GM12878 (cell line): Measurements from ENCODE around the gene HIVEP2. TPM values are rescaled to one million over a fixed set of nuclear protein-coding genes. Genes with fewer than 3 reads are reported as not detected.

Experiments used
- BMI1 ChIP-seq: fragments of 450-650 bp; IDR thresholded peaks from 2 replicates; pipeline ENCODE4 v1.6.1; 2016; ENCODE audit warnings: mild to moderate bottlenecking, moderate library complexity, borderline replicate concordance
- BRCA1 ChIP-seq: IDR thresholded peaks from 2 replicates; pipeline ENCODE4 v1.6.1; 2011; ENCODE audit warnings: low read depth, low read length, improper control_type of control experiment
- CEBPZ ChIP-seq: fragments of 150-350 bp; IDR thresholded peaks from 2 replicates; pipeline ENCODE4 v1.6.1; 2016; ENCODE audit warnings: low read depth, low read length
- CREB1 ChIP-seq: IDR thresholded peaks from 2 replicates; pipeline ENCODE4 v1.6.1; 2012; ENCODE audit warnings: low read depth, mild to moderate bottlenecking, inconsistent platforms
- HCFC1 ChIP-seq: fragments of 150-350 bp; IDR thresholded peaks from 2 replicates; pipeline ENCODE4 v1.6.1; 2014; ENCODE audit warnings: low read length
- IRF3 ChIP-seq: fragments of 450-650 bp; IDR thresholded peaks from 2 replicates; pipeline ENCODE4 v1.6.1; 2014; ENCODE audit warnings: mild to moderate bottlenecking
- JUNB ChIP-seq: IDR thresholded peaks from 2 replicates; pipeline ENCODE4 v1.6.1; 2016; ENCODE audit warnings: antibody characterized with exemption, mild to moderate bottlenecking
- LARP7 ChIP-seq: fragments of 450-650 bp; IDR thresholded peaks from 2 replicates; pipeline ENCODE4 v1.6.1; 2017; ENCODE audit warnings: mild to moderate bottlenecking
- MYC ChIP-seq: IDR thresholded peaks from 2 replicates; pipeline ENCODE4 v1.6.1; 2011; ENCODE audit warnings: mild to moderate bottlenecking, low read length, moderate library complexity, inconsistent platforms; ENCODE audit not compliant: insufficient read depth, insufficient replicate concordance, insufficient read length, severe bottlenecking
- PAX8 ChIP-seq: fragments of 450-650 bp; IDR thresholded peaks from 2 replicates; pipeline ENCODE4 v1.6.1; 2017; ENCODE audit warnings: mild to moderate bottlenecking, moderate library complexity
- PRDM15 ChIP-seq: fragments of 450-650 bp; formaldehyde crosslinking; IDR thresholded peaks from 2 replicates; pipeline ENCODE4 v1.4.0; 2020; ENCODE audit warnings: mild to moderate bottlenecking, moderate library complexity
- RELA ChIP-seq: fragments of 450-650 bp; IDR thresholded peaks from 2 replicates; pipeline ENCODE4 v1.8.0; 2014; ENCODE audit warnings: borderline replicate concordance; ENCODE audit not compliant: partially characterized antibody
- SMC3 ChIP-seq: IDR thresholded peaks from 2 replicates; pipeline ENCODE4 v1.6.1; 2011; ENCODE audit warnings: low read length, improper control_type of control experiment, borderline replicate concordance
- SREBF1 ChIP-seq: IDR thresholded peaks from 2 replicates; pipeline ENCODE4 v1.6.1; 2012; ENCODE audit warnings: mild to moderate bottlenecking, low read length
- SRF ChIP-seq, 2 experiments: IDR thresholded peaks; 2 replicates each; pipeline ENCODE4 v1.6.1; 2011; ENCODE audit warnings: low read depth in 2 of 2, low read length in 2 of 2, mild to moderate bottlenecking in 1 of 2, moderate library complexity in 1 of 2
- TAF1 ChIP-seq: IDR thresholded peaks from 2 replicates; pipeline ENCODE4 v1.6.1; 2011; ENCODE audit warnings: mild to moderate bottlenecking, low read depth, low read length, borderline replicate concordance
- ZSCAN29 ChIP-seq: fragments of 450-650 bp; IDR thresholded peaks from 2 replicates; pipeline ENCODE4 v1.6.1; 2017; ENCODE audit warnings: mild to moderate bottlenecking, moderate library complexity
- polyA plus RNA-seq, 11 experiments: library from polyadenylated mRNA; depleted of rRNA in 4 of 11; unstranded in 6 of 11; stranded (reverse) in 5 of 11; fragments of >200 nt; fragmentation: Nextera tagmentation in 4 of 11; fragmentation: Illumina TruSeq in 1 of 11; extraction: Ambion mirVana in 4 of 11; extraction: Trizol in 1 of 11; gene quantifications; 1 replicate in 1 of 11; 2 replicates in 10 of 11; pipeline versions ENCODE4 v1.2.1 to v1.2.3, GENCODE V29; 2011 to 2016; ENCODE audit warnings: inconsistent platforms in 2 of 11, missing spikeins in 2 of 11, low read depth in 1 of 11
- total RNA-seq, 4 experiments: library from RNA; depleted of rRNA in 3 of 4; stranded (reverse); fragments of >200 nt in 3 of 4; fragmentation: Illumina TruSeq in 1 of 4; extraction: Trizol in 1 of 4; gene quantifications; 2 replicates each; pipeline versions ENCODE4 v1.2.1 to v1.2.3, GENCODE V29; 2013 to 2021
- TF ChIP-seq, protein P1 (sequence below): IDR thresholded peaks from 2 replicates; pipeline ENCODE4 v1.6.1; 2012; ENCODE audit warnings: low read depth, low read length, improper control_type of control experiment
- TF ChIP-seq, protein P2 (sequence below): fragments of 450-650 bp; IDR thresholded peaks from 2 replicates; pipeline ENCODE4 v1.6.1; 2017; ENCODE audit warnings: borderline replicate concordance

Gene HIVEP2
- total and polyA plus RNA-seq, 10 of the 15 experiments (the other 5 are each of a cell fraction or from before 2014, with no cell fraction given): 1.2 to 15.7 (median 10.2) TPM

DNA sequence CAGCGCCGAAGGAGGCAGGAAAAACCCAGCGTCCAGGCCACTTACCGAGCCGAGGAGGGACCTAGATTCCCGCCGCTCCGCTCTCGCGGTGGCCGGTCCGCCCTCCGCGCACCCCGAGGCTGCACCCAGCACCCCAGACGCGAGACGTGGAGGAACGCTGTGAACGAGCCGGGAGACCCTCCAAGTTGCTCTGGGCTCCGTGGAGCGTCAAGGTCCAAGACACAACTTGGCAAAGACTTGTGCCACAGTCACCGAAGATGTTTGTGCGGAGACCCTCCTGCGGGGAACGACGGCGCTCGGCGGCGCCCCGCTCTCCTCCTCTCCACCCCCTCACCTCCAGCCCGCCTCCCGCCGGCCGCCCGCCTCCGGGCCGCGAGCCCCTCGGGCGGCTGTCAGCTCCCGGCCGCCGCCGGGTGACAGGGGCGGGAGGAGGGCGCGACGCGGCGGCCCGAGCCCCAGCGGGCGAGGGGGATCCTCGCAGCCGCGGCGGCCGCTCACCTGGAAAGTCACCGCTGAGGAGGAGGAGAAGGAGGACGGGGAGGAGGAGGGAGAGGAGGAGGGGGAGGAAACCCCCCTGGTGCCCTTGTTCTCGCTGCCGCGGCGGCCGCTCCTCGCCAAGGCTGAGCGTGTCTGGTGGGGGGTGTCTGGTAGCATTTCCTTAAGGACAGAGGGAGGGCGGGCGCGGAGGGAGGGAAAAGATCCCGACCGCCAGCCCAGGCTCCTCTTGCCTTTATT is 637 bp upstream of the HIVEP2 start (continued):
- TF ChIP-seq IRF3: no peak
- 0 out of 2 replicates have a peak, but pooled peaks have one; percentile 9 for TF ChIP-seq CREB1
- no peak for TF ChIP-seq HCFC1
- TF ChIP-seq PRDM15: no peak
- TF ChIP-seq PAX8: no peak
- no peak for TF ChIP-seq BMI1
- TF ChIP-seq MYC: no peak
- no peak for TF ChIP-seq SREBF1
- TF ChIP-seq SRF (IDR thresholded peaks at IDR 0.05; ENCODE audit: low read depth in 2 of 2, low read length in 2 of 2): no peak
- no peak for TF ChIP-seq RELA
- no peak for TF ChIP-seq JUNB
- TF ChIP-seq, protein P1, sequence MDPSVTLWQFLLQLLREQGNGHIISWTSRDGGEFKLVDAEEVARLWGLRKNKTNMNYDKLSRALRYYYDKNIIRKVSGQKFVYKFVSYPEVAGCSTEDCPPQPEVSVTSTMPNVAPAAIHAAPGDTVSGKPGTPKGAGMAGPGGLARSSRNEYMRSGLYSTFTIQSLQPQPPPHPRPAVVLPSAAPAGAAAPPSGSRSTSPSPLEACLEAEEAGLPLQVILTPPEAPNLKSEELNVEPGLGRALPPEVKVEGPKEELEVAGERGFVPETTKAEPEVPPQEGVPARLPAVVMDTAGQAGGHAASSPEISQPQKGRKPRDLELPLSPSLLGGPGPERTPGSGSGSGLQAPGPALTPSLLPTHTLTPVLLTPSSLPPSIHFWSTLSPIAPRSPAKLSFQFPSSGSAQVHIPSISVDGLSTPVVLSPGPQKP: no peak
- TF ChIP-seq BRCA1: peak; percentile 41; the same call in 1 of the 2 replicates
- TF ChIP-seq LARP7: 0 out of 2 replicates have a peak, but pooled peaks have one; percentile 55
- TF ChIP-seq, protein P2, sequence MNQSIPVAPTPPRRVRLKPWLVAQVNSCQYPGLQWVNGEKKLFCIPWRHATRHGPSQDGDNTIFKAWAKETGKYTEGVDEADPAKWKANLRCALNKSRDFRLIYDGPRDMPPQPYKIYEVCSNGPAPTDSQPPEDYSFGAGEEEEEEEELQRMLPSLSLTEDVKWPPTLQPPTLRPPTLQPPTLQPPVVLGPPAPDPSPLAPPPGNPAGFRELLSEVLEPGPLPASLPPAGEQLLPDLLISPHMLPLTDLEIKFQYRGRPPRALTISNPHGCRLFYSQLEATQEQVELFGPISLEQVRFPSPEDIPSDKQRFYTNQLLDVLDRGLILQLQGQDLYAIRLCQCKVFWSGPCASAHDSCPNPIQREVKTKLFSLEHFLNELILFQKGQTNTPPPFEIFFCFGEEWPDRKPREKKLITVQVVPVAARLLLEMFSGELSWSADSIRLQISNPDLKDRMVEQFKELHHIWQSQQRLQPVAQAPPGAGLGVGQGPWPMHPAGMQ: no peak
- no peak for TF ChIP-seq CEBPZ
- TF ChIP-seq TAF1: peak; percentile 13; the same call in 1 of the 2 replicates
- no peak for TF ChIP-seq ZSCAN29
- TF ChIP-seq SMC3: no peak
